Right forelimb (tissue), 1 donor: ENCODE data around the gene MOXD1.

Experiments
- DNase-seq: peaks from one replicate; pipeline ENCODE4 v3.0.0-alpha.2; 2018

The MOXD1 gene

GRCh38 chr6:132400883-132401617 is at the start of gene MOXD1:
Gene MOXD1 (minus strand): TSS chr6:132401475. CDS start chr6:132401426, 49 bp downstream.
- DNase-seq, result peak; percentile 78

GRCh38 chr6:132446855-132447241 is 45.6 kb upstream of the MOXD1 start:
- no peak for DNase-seq

- DNase-seq, result no peak
Observed at GRCh38 chr6:132446141-132446854, 45.0 kb upstream of the MOXD1 start.

- DNase-seq, result no peak
Observed at GRCh38 chr6:132445201-132445951, 44.1 kb upstream of the MOXD1 start.

- DNase-seq, result no peak
Observed at GRCh38 chr6:132443206-132443605, 41.9 kb upstream of the MOXD1 start.

- DNase-seq, result no peak
Observed at GRCh38 chr6:132430110-132430509, 28.8 kb upstream of the MOXD1 start.

GRCh38 chr6:132425176-132425575 is 23.9 kb upstream of the MOXD1 start:
- no peak for DNase-seq

GRCh38 chr6:132423839-132424238 is 22.6 kb upstream of the MOXD1 start:
- no peak for DNase-seq

GRCh38 chr6:132418235-132418965 is 17.1 kb upstream of the MOXD1 start:
- DNase-seq, result no peak

- DNase-seq, result no peak
Observed at GRCh38 chr6:132414761-132415160, 13.5 kb upstream of the MOXD1 start.

- DNase-seq, result no peak
Observed at GRCh38 chr6:132414322-132414721, 13.0 kb upstream of the MOXD1 start.

- no peak for DNase-seq
Observed at GRCh38 chr6:132413499-132413802, 12.2 kb upstream of the MOXD1 start.

GRCh38 chr6:132412656-132413498 is 11.6 kb upstream of the MOXD1 start:
- no peak for DNase-seq

- no peak for DNase-seq
Observed at GRCh38 chr6:132411296-132411695, 10.0 kb upstream of the MOXD1 start.

GRCh38 chr6:132410830-132411229 is 9.6 kb upstream of the MOXD1 start:
- no peak for DNase-seq

GRCh38 chr6:132405143-132405915 is 4.1 kb upstream of the MOXD1 start:
- no peak for DNase-seq

GRCh38 chr6:132404736-132405135 is 3.5 kb upstream of the MOXD1 start:
- DNase-seq, result no peak

- DNase-seq, result no peak
Observed at GRCh38 chr6:132404330-132404729, 3.1 kb upstream of the MOXD1 start.

GRCh38 chr6:132401618-132402285 is 477 bp upstream of the MOXD1 start:
- no peak for DNase-seq

GRCh38 chr6:132400555-132400882 is 756 bp downstream of the MOXD1 start:
- DNase-seq, result no peak
